Muscle layer of duodenum (tissue), 2 donors: ENCODE measurements around the gene PPID.
A peak's percentile ranks its signal among the peaks of the same experiment; 100 is the strongest.

Experiments
- H3K27ac ChIP-seq: one replicate; pipeline ENCODE4 v1.7.0; 2013; ENCODE audit warnings: mild to moderate bottlenecking, low read length
- H3K27me3 ChIP-seq: one replicate; pipeline ENCODE4 v1.7.0; 2013; ENCODE audit warnings: low read depth, mild to moderate bottlenecking, control low read depth, low read length
- H3K36me3 ChIP-seq, 2 donors: one replicate each; pipeline ENCODE4 v1.7.0; 2013; ENCODE audit warnings: low read length in 2 of 2, control low read depth in 1 of 2, mild to moderate bottlenecking in 1 of 2; ENCODE audit not compliant: insufficient read depth in 2 of 2, control insufficient read depth in 1 of 2
- H3K4me1 ChIP-seq, 2 donors: one replicate each; pipeline ENCODE4 v1.7.0; 2013; ENCODE audit warnings: low read length in 2 of 2, mild to moderate bottlenecking in 2 of 2, control low read depth in 1 of 2, moderate library complexity in 1 of 2; ENCODE audit not compliant: insufficient read depth in 2 of 2, control insufficient read depth in 1 of 2
- H3K4me3 ChIP-seq, 2 donors: one replicate each; pipeline ENCODE4 v1.7.0; 2013; ENCODE audit warnings: low read length in 2 of 2, low read depth in 1 of 2, mild to moderate bottlenecking in 1 of 2
- H3K9me3 ChIP-seq, 2 donors: one replicate each; pipeline ENCODE4 v1.7.0; 2013; ENCODE audit warnings: low read length in 2 of 2, control low read depth in 1 of 2, mild to moderate bottlenecking in 1 of 2; ENCODE audit not compliant: control insufficient read depth in 1 of 2
- donor health status: healthy.

Gene PPID

GRCh38 chr4:158681629-158682028 lies 41.6 kb downstream of the PPID start:
- no peaks in the 10 kb centered on the region for H3K4me1 ChIP-seq
- H3K27ac ChIP-seq: no peak overlapping the region
- no peaks in the 10 kb centered on the region for H3K27me3 ChIP-seq
- H3K36me3 ChIP-seq: peaks cover 22 to 31% of the 10 kb centered on the region in 2 donors
- no peaks in the 10 kb centered on the region for H3K9me3 ChIP-seq
- H3K4me3 ChIP-seq: no peak overlapping the region

- peaks cover 4 to 13% of the 10 kb centered on the region in 2 donors for H3K36me3 ChIP-seq
- no peaks in the 10 kb centered on the region for H3K27me3 ChIP-seq
- H3K9me3 ChIP-seq: no peaks in the 10 kb centered on the region
- H3K4me3 ChIP-seq: no peak overlapping the region
- H3K4me1 ChIP-seq: peaks cover 0 to under 1% of the 10 kb centered on the region in 2 donors
- no peak overlapping the region for H3K27ac ChIP-seq
Observed at GRCh38 chr4:158678767-158679166, 44.4 kb downstream of the PPID start.

GRCh38 chr4:158676076-158676475 lies 47.1 kb downstream of the PPID start:
- Histone ChIP-seq H3K4me3 (no peak overlapping the region), H3K27me3 (no peaks in the 10 kb centered on the region), H3K36me3 (peaks cover 4 to 10% of the 10 kb centered on the region in 2 donors), H3K27ac (no peak overlapping the region), H3K9me3 (no peaks in the 10 kb centered on the region), H3K4me1 (peaks cover 0 to 12% of the 10 kb centered on the region in 2 donors)

GRCh38 chr4:158673633-158674032 lies 49.6 kb downstream of the PPID start:
- Histone ChIP-seq H3K36me3 (peaks cover 0 to 5% of the 10 kb centered on the region in 2 donors), H3K27ac (no peak overlapping the region), H3K27me3 (no peaks in the 10 kb centered on the region), H3K4me1 (peaks cover 0 to 19% of the 10 kb centered on the region in 2 donors), H3K4me3 (no peak overlapping the region), H3K9me3 (no peaks in the 10 kb centered on the region)

GRCh38 chr4:158671915-158672806 lies 51.0 kb downstream of the PPID start, which contains the start of gene ETFDH:
Gene ETFDH, plus strand, starts transcription at chr4:158672296. Its CDS starts 161 bp downstream, at chr4:158672457.
- peak within 1 kb of the TSS; percentile 75 to 95 for H3K4me3 ChIP-seq
- no peaks in the 10 kb centered on the region for H3K9me3 ChIP-seq
- no peaks in the 10 kb centered on the region for H3K27me3 ChIP-seq
- H3K4me1 ChIP-seq: peaks cover 0 to 19% of the 10 kb centered on the region in 2 donors
- H3K36me3 ChIP-seq: peaks cover 0 to 5% of the 10 kb centered on the region in 2 donors
- H3K27ac ChIP-seq: peak within 1 kb of the TSS; percentile 99

GRCh38 chr4:158671665-158671914 lies 51.6 kb downstream of the PPID start, which contains the start of gene C4orf46:
Gene C4orf46, minus strand, starts transcription at chr4:158671887. Its CDS starts 86 bp downstream, at chr4:158671801.
- no peaks in the 10 kb centered on the region for H3K9me3 ChIP-seq
- peak within 1 kb of the TSS; percentile 99 for H3K27ac ChIP-seq
- H3K27me3 ChIP-seq: no peaks in the 10 kb centered on the region
- H3K36me3 ChIP-seq: peaks cover 0 to 5% of the 10 kb centered on the region in 2 donors
- peak within 1 kb of the TSS; percentile 75 to 95 for H3K4me3 ChIP-seq
- H3K4me1 ChIP-seq: peaks cover 0 to 19% of the 10 kb centered on the region in 2 donors

- H3K36me3 ChIP-seq: peaks cover 0 to 5% of the 10 kb centered on the region in 2 donors
- peak overlapping the region; percentile 99 for H3K27ac ChIP-seq
- peak overlapping the region; percentile 75 to 95 for H3K4me3 ChIP-seq
- no peaks in the 10 kb centered on the region for H3K27me3 ChIP-seq
- H3K9me3 ChIP-seq: no peaks in the 10 kb centered on the region
- peaks cover 0 to 19% of the 10 kb centered on the region in 2 donors for H3K4me1 ChIP-seq
Observed at GRCh38 chr4:158670975-158671664, 52.1 kb downstream of the PPID start.

- Histone ChIP-seq H3K4me3 (no peak overlapping the region), H3K27ac (no peak overlapping the region), H3K27me3 (no peaks in the 10 kb centered on the region), H3K36me3 (peaks cover 0 to 5% of the 10 kb centered on the region in 2 donors), H3K4me1 (peaks cover 0 to 19% of the 10 kb centered on the region in 2 donors), H3K9me3 (no peaks in the 10 kb centered on the region)
Observed at GRCh38 chr4:158669310-158669709, 53.9 kb downstream of the PPID start.

- no peaks in the 10 kb centered on the region for H3K27me3 ChIP-seq
- H3K4me1 ChIP-seq: peaks cover 0 to 9% of the 10 kb centered on the region in 2 donors
- H3K27ac ChIP-seq: no peak overlapping the region
- no peak overlapping the region for H3K4me3 ChIP-seq
- H3K9me3 ChIP-seq: no peaks in the 10 kb centered on the region
- peaks cover 0 to 5% of the 10 kb centered on the region in 2 donors for H3K36me3 ChIP-seq
Observed at GRCh38 chr4:158667651-158668198, 55.5 kb downstream of the PPID start.

GRCh38 chr4:158666892-158667291 lies 56.3 kb downstream of the PPID start:
- Histone ChIP-seq H3K4me3 (no peak overlapping the region), H3K27ac (no peak overlapping the region), H3K27me3 (no peaks in the 10 kb centered on the region), H3K4me1 (peaks cover 0 to 8% of the 10 kb centered on the region in 2 donors), H3K9me3 (no peaks in the 10 kb centered on the region), H3K36me3 (no peaks in the 10 kb centered on the region)

- no peak overlapping the region for H3K27ac ChIP-seq
- no peaks in the 10 kb centered on the region for H3K4me1 ChIP-seq
- H3K4me3 ChIP-seq: no peak overlapping the region
- no peaks in the 10 kb centered on the region for H3K36me3 ChIP-seq
- H3K27me3 ChIP-seq: no peaks in the 10 kb centered on the region
- H3K9me3 ChIP-seq: no peaks in the 10 kb centered on the region
Observed at GRCh38 chr4:158664806-158665205, 58.4 kb downstream of the PPID start.
